GM18907 (cell line): ENCODE results near the gene TKT.

ENCODE experiments used
- ATAC-seq: cut with Tn5 transposase; IDR thresholded peaks from one replicate; pipeline ENCODE4 v1.9.1; 2021; ENCODE audit warnings: mild to moderate bottlenecking, moderate library complexity; ENCODE audit not compliant: unreplicated experiment

TKT gene

DNA sequence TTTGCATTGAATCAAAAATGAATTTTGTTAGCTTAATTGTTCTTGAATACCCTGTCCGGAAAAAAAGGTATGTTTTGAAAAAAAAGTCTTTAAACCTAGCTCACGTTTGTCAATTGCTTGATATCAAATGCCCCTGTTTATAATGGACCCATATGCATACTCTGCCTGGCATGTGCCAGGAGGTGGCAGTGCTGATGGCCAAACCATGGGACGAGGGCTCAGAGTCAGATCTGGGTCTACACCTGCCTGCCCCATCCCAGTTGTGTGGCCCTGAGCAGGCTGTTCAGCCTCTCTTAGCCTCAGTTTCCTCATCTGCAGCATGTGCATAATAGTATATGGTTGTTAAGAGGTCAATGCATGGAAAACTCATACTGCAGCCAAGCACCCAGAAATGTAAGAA is 56.0 kb downstream of the TKT start:
- ATAC-seq = no peak

DNA sequence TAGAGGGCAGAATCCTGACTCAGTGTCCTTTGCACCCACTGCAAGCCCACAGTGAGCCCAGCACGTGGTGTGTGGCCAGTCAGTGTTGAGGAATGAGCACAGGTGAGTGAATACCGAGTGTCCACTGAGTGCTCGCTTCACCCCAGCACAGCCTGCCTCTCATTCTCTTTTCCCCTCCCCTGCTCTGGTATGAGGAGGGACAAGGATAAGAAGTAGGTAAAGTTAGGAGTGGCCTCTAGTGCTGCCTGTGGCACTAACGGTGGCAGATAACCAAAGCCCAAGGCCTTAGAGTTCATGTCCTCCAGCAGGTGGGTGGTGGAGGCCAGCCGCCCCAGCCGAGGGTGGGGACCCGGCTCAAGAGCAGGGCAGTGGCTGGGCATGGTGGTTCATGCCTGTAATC is 56.8 kb downstream of the TKT start:
- no peak for ATAC-seq

GRCh38 chr3:53198256-53198977 is 57.4 kb downstream of the TKT start:
- no peak for ATAC-seq

DNA sequence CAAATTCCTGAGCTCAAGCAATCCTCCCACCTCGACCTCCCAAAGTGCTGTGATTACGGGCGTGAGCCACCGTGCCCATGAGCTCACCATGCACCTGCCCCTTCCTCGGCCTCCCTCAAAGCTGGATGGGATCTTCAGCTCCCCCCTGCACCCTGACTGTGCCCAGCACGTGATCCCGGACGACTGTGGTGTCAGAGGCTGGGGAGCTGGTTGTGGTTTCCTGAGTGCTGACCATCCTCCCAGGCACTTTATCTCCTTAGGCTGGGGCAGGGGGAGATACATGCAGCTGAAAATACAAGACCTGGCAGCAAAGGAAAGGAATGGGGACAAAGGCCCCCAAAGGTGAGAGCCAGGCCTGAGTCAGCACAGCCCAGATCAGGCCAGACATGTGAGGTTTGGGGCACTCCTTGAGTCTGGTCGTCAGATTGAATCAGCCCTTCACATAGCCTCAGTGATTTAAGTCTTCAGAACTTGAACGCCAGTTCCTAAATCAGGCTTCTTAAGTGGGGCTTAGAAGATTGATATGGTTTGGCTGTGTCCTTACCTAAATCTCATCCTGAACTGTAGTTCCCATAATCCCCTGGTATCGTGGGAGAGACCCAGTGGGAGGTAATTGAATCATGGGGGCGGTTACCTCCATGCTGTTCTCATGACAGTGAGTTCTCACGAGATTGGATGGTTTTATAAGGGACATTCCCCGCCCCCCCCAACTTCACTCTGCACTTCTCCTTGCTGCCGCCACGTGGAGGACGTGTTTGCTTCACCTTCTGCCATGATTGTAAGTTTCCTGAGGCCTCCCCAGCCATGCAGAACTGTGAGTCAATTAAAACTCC is 59.0 kb downstream of the TKT start:
- ATAC-seq = no peak

DNA sequence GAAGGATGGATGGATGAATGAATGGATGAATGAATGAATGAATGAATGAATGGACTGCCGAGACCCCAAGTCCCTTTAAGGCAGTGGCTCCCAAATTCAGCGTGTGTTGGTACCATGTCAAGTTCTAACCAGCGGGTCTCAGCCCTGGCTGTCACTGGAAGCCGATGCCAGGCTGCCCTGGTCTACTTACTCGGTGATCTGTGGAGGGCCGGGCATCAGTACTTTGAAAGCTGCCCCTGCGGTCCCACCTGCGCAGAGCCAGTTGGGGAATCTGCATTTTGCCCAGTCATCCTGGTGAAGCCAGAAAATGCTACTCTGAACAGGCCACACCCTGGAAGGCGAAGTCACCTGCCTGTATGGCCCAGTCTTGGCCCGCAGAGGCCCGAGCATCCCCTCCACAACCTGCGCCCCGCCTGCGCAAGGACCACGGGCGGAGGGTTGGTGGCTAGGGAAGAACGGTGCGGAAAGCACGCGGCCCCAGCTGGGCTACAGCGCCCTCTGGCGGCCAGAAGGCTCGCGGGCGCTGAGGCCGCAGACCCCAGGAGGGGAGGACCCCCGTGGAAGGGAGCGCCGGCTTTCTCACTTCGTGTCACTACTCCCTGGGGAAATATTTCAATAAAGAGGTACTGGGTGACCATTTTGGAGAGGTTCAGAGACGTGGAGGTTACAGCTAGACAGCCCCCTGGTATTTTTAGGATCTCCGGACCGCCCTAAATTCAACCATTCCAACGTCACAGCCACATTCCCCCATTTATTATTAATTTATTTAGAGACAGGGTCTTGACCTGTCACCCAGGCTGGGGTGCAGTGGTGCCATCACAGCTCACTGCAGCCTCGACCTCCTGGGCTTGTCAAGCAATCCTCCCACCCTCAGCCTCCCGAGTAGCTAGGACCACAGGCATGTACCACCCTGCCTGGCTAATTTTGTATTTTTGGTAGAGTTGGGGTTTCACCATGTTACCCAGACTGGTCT is 59.9 kb downstream of the TKT start:
- ATAC-seq = peak; percentile 49

- ATAC-seq = no peak
Observed at GRCh38 chr3:53195066-53195450, 60.8 kb downstream of the TKT start.

- no peak for ATAC-seq
Observed at GRCh38 chr3:53194210-53195065, 61.4 kb downstream of the TKT start.

DNA sequence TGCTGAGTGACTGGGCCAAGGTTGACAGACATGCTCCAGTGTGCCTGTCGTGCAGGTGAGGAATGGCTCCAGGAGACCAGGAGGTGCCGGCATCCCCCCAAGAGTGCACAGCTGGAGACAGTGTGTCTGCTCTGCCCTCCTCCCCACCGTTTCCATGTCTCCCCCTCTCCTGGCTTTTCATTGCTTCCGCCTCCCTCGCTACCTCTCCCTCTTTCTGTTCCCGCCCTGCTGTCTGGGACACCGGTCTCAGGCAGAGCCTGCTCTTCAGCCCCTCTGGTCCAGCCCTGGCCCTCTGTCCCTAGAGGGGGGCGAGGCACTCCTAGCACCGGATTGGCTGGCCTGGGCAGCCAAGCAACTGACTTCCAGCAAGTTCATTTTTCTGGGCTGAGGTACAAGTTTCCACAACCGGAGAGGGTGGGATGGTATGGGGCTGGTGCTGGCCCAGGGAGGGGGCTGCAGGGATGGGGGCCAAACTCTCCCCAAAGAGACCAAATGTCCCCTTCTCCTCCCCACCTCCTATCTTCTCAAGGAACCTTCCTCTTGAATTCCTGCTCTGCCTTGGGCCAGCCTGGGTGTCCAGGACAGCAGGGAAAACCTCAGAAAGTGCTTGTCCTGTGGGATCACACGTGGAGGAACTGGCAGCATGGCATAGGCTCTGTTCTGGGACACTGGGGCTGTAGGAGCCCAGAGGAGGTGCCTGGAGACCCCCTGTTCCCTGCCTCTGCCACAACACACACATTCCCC is 62.2 kb downstream of the TKT start:
- no peak for ATAC-seq

GRCh38 chr3:53192608-53193007 is 63.2 kb downstream of the TKT start:
- peak; percentile 46 for ATAC-seq

DNA sequence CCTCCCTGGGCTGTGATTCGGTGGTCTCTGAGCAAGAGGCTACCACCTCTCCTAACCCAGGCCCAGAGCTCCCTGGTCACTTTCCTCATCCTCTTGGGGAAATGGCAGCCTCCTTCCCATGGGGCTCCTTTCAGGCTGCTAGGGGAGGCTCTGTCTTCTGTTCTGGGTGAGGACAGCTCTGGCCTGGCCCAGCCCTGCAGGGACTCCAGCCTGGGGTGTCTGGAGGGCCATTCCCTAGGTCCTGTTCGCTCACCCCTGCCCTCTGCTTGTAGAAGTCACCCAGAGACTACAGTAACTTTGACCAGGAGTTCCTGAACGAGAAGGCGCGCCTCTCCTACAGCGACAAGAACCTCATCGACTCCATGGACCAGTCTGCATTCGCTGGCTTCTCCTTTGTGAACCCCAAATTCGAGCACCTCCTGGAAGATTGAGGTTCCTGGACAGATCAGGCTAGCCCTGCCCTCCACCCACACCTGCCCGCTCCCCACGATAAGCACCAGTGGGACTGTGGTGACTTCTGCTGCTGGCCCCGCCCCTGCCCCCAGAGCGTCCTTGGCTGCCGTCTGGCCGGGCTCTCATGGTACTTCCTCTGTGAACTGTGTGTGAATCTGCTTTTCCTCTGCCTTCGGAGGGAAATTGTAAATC is 63.9 kb downstream of the TKT start:
- no peak for ATAC-seq

- ATAC-seq = no peak
Observed at GRCh38 chr3:53190659-53191058, 65.2 kb downstream of the TKT start.

GRCh38 chr3:53189276-53189675 is 66.5 kb downstream of the TKT start:
- ATAC-seq = no peak

- ATAC-seq = no peak
Observed at GRCh38 chr3:53188720-53189119, 67.1 kb downstream of the TKT start.

DNA sequence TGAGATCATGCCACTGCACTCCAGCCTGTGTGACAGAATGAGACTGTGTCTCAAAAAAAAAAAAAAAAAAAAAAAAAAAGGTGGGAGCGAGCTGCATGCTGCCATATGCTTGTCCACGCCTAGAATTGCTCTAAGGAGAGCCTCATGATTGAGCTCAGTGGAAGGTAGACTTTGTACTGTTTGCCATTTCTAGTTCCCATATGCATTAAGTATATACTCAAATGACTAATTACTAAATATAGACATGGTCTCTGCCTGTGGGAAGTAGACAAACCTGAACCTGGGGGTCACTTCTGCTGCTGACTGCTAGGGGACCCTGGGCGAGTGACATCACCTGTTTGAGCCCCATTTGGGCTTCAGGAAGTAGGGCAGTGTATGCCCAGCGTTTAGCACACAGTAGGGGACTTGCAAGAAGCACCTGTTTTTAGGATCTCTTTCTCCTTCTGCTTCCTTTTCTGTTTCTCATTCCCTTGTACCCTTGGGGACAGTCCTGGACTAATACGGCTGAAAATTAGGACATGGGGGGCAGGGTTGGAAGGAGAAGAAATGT is 67.6 kb downstream of the TKT start:
- no peak for ATAC-seq

DNA sequence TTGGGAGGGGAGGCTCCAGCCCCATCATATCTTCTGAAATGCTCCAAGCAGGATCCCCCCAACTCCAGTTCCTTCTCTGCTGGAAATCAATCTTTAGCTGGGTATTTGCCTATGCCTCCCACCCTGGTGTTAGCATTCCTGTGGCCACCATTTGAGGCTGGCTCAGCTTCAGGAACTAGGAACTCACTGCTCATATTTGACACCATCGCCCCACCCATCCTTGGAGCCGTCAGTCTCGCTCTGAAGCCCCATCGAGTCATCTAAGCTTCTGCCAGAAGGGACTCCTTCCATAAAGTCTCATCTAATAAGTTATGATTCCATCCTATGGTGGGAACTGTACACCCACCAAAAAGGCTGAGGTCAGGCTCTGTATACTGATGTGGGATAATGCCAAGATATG is 68.4 kb downstream of the TKT start:
- ATAC-seq = no peak

DNA sequence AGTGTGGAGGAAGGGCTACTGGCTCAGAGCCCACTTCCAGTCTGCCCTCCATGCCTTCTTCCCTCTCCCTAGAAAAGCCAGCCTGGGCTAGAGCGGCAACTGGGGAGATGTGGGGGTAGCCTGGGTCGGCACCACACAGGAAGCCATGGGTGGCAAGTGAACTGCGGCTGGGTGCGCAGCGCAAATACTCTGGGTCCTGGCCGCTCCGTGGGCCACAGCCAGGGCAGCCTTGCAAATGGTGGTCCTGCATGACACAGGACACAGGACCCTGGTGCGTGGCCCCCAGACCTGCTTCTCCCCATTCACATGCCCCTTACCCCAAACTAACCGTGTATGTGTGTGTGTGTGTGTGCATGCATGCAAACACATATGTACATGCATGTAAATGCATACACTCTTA is 69.1 kb downstream of the TKT start:
- no peak for ATAC-seq

DNA sequence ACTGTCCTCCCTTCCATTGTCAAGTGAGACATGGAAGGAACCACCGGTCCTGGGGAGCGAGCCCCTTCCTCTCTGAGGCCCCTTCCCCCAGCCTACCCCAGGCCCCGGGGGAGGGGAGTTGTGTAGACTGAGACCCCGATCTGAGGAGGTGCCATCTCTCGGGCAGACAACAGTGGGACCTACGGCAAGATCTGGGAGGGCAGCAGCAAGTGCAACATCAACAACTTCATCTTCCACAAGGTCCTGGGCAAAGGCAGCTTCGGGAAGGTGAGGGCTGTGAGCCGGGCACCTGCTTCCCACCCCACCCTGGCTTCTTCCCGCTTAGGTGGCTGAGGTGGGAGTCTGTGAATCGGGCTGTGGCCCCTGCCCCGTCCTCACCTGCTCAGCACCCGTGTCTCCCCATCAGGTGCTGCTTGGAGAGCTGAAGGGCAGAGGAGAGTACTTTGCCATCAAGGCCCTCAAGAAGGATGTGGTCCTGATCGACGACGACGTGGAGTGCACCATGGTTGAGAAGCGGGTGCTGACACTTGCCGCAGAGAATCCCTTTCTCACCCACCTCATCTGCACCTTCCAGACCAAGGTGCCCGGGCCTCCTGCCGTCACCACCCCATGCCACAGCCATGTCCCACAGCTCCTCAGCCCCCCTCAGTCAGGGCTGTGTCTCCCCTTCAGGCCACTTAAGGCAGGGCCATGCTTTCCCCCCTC is 69.9 kb downstream of the TKT start:
- no peak for ATAC-seq

- ATAC-seq = no peak
Observed at GRCh38 chr3:53184701-53185100, 71.1 kb downstream of the TKT start.
